IPS-11a (cell line): Measurements from ENCODE around the gene NRL.

Experiments used
- H3K4me3 ChIP-seq: one replicate; pipeline ENCODE4 v1.5.1; 2013; ENCODE audit warnings: low read depth, low read length, control low read depth

NRL gene

DNA sequence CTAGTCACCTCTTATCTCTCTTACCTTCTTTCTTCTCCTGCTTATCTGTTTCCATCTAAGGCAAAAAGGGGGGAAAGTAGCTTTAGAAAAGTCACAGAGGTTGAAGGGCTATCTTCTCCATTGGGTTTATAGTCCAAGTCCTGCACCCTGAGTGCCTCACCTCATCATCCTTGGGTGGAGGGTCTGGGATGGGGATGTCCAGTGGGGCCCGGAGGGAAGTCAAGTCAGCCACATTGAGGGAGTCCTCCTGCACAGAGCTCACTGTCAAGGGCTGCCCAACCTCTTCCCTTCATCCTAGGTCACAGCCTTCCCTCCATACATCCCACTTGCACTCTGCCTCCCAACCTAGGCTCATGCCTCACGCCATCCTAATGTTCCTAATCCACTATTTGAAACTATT, 30.5 kb upstream of the NRL start:
- no peak overlapping the region for H3K4me3 ChIP-seq

DNA sequence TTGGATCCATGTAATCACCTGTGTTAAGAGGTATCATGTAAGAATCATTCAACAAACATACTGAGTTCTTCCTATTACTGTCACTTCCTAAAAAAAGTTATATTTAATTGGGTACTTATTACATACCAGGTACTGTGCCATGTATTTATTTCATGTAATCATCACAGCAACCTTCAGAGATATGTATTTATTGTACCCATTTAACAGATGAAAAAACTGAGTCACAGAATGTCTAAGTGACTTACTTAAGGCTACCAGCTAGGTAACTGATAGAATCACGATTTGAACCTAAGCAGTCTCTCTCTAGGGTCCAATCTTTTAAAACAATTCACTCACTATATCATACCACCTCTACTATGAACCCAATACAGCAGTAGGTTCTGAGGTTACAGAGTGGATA, 29.7 kb upstream of the NRL start:
- no peak overlapping the region for H3K4me3 ChIP-seq

DNA sequence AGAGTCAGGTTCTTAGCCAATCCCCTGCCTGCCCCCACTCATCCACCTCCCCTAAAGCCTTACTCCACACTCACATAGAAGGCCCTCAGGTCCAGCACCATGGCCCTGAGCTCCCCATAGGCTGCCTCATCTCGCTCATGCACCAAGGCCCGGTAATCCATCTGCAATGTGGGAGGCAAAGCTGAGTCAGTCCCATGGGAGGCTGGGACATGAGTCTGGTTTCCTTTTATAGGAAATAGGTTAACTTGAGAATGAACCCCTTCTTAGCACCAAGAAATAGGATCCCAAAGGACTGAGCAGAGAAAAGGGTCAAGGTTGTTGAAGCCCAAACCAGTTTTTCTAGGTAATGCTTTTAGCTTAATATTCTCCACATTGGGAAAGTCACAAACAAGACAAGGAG, 28.8 kb upstream of the NRL start:
- H3K4me3 ChIP-seq = no peak overlapping the region

DNA sequence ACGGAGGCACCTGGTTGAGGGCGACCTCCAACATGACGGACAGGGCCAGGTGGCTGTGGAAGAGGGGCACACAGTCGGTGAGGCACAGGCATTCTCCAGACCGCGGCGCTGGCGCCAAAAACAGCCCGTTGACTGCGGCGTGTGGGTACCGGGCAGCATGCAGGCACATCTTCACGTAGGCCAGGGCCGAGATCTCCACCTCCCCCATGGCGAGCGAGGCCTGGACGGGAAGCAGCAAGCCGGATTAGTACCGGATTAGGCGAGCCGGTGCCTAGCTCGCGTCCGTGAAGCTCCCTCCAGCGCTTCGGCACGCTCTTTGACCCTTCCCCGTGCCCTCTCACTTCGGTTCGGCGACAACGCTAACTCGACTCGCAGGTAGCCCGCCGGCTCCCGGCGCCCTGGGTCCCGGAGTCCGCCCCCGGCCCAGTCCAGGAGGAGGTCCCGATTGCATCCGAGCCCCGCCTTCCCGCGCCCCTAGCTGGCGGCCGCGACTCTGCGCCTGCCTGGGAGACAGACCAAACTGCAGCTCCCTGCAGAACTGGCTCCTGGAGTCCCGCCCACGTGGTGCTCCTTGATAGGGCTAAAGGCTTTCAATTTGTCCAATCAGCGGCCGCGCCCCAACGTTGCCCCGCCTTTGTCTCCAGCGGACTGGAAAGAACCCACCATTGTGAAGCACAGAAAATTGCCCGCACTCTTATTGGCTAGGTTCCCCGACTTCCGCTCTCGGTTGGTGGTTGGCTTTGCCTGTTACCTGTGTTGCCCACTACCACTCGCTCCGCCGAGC, 26.5 kb upstream of the NRL start, which contains the start of gene EMC9:
EMC9 (minus strand) TSS at position 495 of the 784 bp plus-strand sequence; CDS start at position 208, 287 bp downstream.
- peak within 1 kb of the TSS; percentile 99 for H3K4me3 ChIP-seq

DNA sequence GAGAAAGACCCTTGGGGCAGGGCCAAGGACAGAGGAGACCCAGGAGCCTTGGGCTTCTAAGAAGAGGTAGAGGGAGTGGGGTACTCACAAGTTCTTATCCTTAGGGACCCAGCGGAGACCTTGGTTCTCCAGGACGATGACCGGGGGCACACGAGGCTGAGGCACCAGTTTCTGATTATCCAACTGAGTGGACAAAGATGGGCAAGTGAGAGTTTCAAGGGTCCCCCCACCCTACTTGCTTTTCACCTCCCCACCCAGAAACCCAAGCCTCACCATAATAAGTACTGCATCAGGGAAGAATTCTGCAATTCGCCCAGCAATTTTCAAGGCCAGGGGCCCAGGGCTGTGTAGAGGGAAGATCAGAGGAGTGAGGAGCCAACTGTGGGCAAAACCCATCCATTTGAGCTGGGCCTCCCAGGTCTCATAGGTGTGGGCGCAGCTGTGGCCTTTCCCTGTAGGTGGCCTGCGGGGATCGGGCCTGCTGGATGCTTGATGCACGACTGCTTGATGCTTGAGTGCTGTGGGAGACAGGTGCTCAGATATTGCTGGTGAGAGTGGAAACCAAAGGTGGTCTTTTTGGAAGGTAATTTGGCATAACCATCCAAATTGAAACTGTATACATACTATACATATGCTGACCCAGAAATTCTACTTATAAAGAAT, 24.7 kb upstream of the NRL start:
- no peak overlapping the region for H3K4me3 ChIP-seq

DNA sequence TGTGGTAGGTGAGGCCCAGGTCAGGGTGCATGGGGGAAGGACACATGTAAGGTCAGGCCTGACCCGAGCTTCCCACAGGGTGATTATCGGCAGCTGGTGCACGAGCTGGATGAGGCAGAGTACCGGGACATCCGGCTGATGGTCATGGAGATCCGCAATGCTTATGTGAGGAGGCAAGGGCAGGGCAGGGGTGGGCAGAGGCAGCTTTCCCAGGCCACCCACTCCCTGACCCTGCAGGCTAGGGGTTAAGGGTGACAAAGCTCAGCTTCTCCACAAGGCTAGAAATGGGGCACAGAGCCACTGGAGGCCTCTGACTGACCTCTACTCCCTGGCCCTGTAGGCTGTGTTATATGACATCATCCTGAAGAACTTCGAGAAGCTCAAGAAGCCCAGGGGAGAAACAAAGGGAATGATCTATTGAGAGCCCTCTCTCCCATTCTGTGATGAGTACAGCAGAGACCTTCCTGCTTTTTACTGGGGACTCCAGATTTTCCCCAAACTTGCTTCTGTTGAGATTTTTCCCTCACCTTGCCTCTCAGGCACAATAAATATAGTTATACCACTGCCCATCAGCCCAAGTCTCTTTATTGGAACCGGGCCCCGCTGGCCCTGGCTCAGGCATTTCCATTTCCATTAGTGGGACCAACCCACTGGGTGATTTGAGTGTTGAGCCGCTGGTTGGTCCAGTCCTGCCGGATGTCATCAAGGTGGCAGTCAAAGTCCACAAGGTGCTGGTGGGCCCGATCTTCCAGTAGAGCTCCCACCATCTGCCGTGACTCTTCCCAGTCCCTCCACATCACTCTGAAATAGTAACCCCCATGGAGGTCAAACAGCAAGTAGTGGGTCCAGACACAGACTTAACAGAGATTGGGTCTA, 23.9 kb upstream of the NRL start:
- H3K4me3 ChIP-seq = no peak overlapping the region

DNA sequence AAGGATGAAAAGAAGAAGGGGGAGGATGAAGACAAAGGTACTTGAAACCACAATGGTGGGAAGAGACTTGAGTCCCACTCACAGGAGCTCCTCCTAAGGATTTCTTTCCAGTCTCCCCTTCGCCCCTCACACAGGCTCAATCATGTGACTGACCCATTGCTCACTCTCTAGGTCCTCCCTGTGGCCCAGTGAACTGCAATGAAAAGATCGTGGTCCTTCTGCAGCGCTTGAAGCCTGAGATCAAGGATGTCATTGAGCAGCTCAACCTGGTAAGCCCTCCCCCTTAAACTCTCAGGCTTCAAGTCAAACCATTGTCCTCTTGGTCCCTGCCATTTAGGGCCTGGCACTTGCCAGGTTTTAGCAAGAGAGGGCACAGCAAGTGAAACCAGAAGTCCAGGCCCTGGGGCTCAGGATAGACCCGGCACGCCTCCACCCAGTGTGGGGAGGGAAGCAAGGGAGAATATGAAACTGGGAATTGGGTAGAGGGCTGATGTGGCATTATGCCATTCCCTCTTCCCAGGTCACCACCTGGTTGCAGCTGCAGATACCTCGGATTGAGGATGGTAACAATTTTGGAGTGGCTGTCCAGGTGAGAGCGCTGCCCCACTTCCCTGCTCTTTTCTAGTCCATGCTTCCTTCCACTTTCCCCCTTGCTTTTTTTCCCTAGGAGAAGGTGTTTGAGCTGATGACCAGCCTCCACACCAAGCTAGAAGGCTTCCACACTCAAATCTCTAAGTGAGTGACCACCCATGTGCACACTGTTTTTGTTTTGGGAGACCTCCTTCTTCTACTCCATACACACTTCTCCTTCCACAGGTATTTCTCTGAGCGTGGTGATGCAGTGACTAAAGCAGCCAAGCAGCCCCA, 23.0 kb upstream of the NRL start:
- H3K4me3 ChIP-seq = no peak overlapping the region

DNA sequence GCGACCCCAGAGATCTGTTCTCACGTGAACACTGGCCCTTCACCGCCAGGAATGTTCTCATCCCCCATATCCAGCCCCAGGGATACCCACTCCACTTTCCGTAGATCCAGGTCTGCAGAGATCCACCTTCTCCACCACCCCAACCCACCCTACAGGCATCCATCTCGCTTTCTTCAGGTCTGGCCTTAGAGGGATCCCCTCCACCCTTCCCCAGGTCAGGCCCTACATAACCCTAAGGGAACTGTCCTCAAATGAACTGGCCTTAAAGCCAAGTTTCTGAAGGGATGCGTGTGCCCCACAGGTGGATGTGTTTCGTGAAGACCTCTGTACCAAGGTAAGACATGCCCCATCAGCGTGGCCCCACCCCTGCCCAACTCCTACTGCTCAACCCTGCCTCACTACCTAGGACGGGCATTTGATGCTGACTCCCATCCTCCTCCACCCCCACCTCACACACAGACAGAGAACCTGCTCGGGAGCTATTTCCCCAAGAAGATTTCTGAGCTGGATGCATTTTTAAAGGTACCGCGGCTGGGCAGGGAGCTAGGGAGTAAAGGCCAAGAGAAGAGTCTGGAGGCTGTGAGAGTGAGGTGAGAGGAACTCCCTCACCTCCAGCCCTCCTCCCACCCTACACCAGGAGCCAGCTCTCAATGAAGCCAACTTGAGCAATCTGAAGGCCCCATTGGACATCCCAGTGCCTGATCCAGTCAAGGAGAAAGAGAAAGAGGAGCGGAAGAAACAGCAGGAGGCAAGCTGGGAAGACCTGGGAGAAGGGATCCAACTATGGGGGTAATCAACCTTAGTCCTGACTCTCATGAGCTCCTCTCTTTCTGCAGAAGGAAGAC, 22.2 kb upstream of the NRL start:
- peak overlapping the region; percentile 76 for H3K4me3 ChIP-seq

DNA sequence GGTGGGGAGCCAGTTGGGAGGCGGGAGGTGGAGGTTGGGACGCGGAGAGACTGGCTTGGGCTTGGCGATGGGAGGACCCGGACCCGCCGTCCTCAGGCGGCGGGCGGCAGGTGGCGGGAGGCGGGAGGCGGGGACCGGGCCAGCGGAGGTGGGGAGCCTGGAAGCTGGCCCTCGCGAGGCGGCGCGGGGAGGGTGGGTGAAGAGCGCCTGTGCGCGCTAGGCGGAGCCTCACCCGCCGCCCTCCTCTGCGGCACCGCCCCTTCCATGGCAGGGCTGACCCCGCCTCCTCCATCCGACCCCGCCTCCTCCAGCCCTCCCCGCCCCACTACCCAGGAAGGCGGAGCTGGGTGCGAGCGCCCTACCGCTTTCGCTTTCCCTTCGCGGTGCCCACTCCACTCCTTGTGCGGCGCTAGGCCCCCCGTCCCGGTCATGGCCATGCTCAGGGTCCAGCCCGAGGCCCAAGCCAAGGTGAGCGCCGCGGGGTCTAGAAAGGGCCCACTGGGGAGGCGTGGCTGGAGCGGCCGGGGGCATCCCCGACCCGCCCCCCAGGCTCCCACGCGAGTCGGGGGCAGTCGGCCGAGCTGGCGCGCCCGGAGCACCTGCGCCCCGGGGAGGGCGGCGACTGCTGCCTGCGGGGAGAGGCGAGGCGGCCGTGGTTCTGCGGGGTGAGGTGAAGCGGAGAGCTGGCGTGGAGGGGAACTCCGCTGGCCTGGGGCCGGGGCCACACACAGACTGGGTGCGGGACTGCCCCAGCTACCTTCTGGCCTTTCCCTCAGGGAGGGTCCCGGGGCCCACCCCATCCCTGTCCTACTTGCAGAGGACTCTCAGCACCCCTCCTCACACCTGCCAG, 21.3 kb upstream of the NRL start, which contains the start of gene PSME1:
PSME1 (plus strand) TSS at position 361 of the 850 bp plus-strand sequence; CDS start at position 430, 69 bp downstream.
- peak within 1 kb of the TSS; percentile 76 for H3K4me3 ChIP-seq

DNA sequence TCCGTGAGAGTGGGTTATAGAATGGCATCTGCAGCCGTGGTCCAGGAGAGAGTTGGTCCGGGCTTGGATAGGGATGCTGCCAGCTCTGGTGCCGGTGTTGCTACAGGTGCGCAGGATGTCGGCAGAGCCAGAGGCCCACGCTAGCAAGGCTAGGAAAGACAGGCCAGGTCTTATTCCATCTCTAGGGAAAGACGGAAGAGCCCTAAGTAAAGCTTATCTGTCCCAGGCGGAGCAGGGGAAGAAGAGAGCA, 20.8 kb upstream of the NRL start:
- peak overlapping the region; percentile 76 for H3K4me3 ChIP-seq

DNA sequence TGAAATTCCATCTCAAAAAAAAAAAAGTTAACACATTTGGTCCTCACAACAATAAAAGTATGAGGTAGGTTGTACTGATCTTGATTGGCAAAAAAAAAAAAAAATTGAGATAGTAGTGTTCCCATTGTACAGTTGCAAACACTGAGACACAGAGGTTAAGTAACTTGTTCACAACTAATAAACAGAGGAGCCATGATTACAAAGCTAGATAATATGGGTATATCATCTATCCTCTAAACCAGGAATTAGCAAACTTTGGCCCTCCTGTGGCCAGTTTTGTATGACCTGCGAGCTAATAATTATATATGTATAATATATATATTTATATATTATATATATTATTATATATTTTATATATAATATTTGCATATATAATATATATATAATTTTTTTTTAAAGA, 19.0 kb upstream of the NRL start:
- no peak overlapping the region for H3K4me3 ChIP-seq

DNA sequence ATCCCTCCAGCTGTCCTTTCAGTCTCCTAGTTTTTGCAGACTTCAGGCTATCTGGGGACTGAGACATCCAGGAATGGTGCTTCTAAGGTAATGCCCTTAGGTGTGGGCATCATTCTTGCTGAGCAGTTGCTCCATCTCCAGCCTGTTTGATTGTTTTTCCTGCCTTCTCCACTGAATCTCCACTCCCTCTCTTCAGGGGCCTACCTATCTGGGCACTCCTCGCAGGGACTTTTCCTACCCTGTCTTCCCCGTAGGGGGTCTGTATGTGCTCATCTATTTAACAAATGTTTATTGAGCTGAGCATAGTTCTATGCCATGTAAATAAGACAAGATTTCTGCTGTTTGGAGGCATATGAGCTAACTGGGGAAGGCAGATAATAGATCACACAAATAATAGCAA, 18.2 kb upstream of the NRL start:
- no peak overlapping the region for H3K4me3 ChIP-seq

DNA sequence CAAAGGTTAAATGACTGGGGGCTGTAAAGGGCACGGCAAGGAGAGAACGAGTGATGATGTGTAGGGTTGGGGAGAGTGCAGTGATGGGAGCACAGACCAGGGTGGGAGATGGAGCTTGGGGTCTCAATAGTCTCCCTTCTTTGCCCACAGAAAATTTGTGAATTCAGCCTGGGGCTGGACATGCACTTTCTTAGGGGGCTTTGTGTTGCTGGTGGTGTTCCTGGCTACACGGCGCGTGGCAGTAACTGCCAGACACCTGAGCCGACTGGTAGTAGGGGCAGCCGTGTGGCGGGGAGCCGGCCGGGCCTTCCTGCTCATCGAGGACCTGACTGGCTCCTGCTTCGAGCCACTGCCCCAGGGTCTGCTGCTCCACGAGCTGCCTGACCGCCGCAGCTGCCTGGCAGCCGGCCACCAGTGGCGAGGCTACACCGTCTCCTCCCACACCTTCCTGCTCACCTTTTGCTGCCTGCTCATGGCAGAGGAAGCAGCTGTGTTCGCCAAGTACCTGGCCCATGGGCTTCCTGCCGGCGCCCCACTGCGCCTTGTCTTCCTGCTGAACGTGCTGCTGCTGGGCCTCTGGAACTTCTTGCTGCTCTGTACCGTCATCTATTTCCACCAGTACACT, 17.4 kb upstream of the NRL start:
- H3K4me3 ChIP-seq = no peak overlapping the region

DNA sequence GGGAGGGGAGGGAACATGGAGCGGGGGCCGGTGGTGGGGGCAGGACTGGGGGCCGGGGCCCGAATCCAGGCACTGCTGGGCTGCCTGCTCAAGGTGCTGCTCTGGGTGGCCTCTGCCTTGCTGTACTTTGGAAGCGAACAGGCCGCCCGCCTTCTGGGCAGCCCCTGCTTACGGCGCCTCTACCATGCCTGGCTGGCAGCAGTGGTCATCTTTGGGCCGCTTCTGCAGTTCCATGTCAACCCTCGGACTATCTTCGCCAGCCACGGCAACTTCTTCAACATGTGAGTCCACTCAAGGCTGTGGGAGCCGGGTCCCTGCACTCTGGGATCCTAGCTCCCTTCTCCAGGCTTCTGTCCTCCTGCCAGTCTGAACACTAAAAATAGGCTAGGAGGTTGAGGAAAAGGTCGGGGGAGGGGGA, 16.8 kb upstream of the NRL start:
- H3K4me3 ChIP-seq = no peak overlapping the region

DNA sequence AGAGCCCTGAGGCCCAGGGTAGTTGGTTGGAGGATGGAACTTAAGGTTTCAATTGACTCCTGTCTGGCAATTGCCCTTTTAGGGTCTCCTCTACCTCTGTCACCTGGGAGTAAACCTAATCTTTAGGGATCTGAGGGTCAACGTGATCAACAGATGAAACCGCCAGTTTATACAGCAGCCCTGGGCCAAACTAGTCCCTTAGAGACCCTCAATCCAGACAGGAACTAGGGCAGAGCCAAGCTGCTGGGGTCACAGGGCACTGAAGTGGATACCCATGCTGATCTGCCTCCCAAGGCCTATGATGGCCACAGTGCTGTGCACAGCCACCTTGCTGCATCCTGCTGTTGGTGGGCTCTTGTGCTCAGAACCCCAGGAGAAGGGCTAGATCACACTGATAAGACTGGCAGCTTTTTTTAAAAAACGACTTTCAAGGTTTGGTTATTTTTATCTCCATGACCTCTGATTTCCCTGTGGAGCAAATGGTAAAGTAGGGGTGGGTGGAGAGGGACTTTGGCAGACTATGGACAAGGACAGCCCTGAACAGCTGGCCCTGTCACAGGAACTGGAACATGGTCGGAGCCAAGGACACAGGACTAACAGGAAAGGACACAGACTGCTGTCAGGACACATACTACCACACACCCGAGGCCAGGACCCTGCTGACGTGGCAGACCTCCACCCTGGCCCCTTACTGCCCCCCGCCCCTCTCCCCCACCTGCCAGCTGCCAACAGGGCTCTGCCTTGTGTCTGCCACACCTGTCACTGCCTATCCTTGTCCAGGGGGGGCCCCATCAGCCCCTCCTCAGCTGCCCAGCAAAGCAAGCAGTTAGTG, 16.2 kb upstream of the NRL start:
- H3K4me3 ChIP-seq = no peak overlapping the region

DNA sequence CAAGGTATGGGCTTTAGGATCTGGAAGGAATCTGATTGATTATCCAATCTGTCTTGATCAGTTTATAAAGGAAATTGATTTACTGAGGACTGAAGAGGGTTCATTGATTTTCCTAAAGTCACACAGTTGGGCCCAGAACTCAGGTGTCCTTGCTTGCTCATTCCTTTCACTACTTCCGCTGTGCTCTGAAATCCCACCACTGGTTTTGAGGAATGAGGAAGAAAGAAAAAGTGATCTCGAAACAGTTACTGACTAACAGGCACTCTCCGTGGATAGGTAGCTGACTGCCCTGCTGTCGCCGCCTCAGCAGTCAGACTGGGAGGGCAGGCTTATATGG, 15.6 kb upstream of the NRL start, which contains the start of gene FITM1:
FITM1 (plus strand) TSS at position 280 of the 337 bp plus-strand sequence. CDS start 905 bp downstream, outside the sequence.
- no peak within 1 kb of the TSS for H3K4me3 ChIP-seq

DNA sequence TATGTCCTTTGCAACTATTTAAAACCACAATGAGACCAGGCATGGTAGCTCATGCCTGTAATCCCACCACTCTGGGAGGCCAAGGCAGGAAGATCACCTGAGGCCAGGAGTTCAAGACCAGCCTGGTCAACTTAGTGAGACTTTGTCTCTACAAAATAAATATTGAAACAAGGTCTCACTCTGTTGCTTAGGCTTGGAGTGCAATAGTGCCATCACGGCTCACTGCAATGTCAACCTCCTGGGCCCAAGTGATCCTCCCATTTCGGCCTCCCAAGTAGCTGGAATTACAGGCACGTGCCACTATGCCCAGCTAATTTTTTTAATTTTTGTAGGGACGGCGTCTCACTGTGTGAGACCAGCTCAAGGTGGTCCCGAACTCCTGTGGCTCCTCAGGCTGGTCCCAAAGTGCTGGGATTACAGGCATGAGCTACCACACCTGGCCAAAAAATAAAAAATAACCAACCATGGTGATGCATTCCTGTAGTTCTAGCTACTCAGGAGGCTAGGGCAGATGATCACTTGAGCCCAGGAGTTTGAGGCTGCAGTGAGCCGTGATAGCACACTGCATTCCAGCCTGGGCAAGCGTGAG, 14.8 kb upstream of the NRL start:
- H3K4me3 ChIP-seq = no peak overlapping the region
